T-helper 2 cell treated with Interferon-gamma antibody and Interleukin-4, amounts not matched to agents 5 μg/mL and 100 μg/mL, for 36 hours (primary cell): ENCODE data around the gene HCRT.
"Not testable (repeated sequence)": the region's sequence is repeated elsewhere in the genome, so short reads cannot be mapped to it uniquely, and the experiment has no call there.

Experiments used
- DNase-seq: peaks from one replicate; pipeline ENCODE4 v3.0.0; 2021; ENCODE audit warnings: low spot score
- H3K27ac Mint-ChIP-seq: one replicate; pipeline ENCODE4 v1.8.0; 2021; ENCODE audit warnings: mild to moderate bottlenecking, mixed read lengths
- H3K27me3 Mint-ChIP-seq: one replicate; pipeline ENCODE4 v1.8.0; 2021; ENCODE audit warnings: low read depth, mixed read lengths
- H3K36me3 Mint-ChIP-seq: one replicate; pipeline ENCODE4 v1.8.0; 2021; ENCODE audit warnings: low read depth, mixed read lengths
- H3K4me1 Mint-ChIP-seq: one replicate; pipeline ENCODE4 v1.8.0; 2021; ENCODE audit warnings: low read depth, mixed read lengths
- H3K4me3 Mint-ChIP-seq: one replicate; pipeline ENCODE4 v1.8.0; 2022; ENCODE audit warnings: mild to moderate bottlenecking, moderate library complexity, mixed read lengths
- H3K9me3 Mint-ChIP-seq: one replicate; pipeline ENCODE4 v1.8.0; 2021; ENCODE audit warnings: mixed read lengths

Gene HCRT

DNA sequence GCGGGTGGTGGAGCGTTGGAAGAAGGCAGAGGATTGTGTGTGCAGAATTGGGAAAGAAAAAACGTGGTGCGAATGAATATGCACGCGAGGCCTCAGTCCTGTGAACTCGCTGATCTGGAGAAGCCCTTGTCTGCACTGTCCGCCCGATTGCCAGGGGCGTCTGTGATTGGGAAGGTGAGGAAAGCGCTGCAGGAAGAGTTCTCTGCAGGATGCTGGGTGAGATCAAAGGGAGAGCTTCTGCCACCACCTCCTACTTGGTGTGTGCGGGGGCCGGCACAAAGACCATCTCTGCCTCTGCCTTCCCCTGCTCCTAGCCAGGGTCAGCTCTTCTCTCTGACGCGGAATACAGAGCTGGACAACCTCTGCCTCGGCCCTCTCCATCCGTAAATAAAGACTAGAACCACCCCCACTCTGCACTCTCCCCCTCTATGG, 29.6 kb downstream of the HCRT start:
- H3K4me1 Mint-ChIP-seq, result peaks cover 19% of the 10 kb centered on the region
- H3K4me3 Mint-ChIP-seq, result peak overlapping the region; percentile 85
- peak overlapping the region; percentile 73 for H3K27ac Mint-ChIP-seq
- H3K36me3 Mint-ChIP-seq, result peaks cover 8% of the 10 kb centered on the region
- H3K9me3 Mint-ChIP-seq, result no peaks in the 10 kb centered on the region
- H3K27me3 Mint-ChIP-seq, result no peaks in the 10 kb centered on the region
- no peak for DNase-seq

DNA sequence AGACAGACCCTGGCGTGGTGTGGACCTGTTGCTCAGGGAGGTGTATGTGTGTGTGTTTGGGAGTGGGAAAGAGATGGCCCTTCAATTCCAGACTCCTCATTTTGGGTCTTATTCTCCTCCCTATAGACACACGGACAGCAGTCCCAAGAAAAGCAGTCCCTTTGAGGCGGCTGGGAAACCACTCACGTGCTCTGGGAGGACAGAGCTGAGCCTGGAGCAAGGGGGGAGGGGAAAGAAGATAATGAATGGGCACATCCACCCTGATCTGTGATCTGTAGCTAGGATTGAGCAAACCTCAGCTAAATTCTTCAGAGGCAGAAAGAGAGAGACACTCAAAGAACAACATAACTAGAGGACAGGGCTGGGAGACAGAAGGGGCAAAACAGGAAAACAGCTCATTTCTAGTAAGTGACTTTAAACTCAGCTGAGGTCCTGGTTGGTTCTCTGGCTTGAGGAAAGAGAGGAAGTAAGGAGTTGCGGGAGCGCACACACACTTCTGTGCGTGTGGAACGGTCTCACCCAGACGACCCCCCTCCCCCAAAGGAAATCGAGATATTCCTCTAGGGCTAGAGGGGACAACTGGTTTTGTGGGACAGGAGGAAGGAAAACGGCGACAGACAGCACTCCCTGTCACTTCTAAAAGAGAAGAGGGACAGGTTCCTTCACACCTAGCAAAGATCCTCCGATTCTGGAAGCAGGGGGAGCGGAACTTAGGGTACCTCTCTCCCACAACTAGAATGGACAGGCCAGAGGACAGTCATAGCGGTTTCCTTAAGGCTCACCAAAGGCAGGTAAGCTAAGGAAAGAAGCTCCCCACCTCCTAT, 31.1 kb downstream of the HCRT start:
- peak overlapping the region; percentile 85 for H3K4me3 Mint-ChIP-seq
- peak overlapping the region; percentile 73 for H3K27ac Mint-ChIP-seq
- H3K4me1 Mint-ChIP-seq, result peaks cover 19% of the 10 kb centered on the region
- no peaks in the 10 kb centered on the region for H3K27me3 Mint-ChIP-seq
- DNase-seq, result no peak
- peaks cover 8% of the 10 kb centered on the region for H3K36me3 Mint-ChIP-seq
- no peaks in the 10 kb centered on the region for H3K9me3 Mint-ChIP-seq

DNA sequence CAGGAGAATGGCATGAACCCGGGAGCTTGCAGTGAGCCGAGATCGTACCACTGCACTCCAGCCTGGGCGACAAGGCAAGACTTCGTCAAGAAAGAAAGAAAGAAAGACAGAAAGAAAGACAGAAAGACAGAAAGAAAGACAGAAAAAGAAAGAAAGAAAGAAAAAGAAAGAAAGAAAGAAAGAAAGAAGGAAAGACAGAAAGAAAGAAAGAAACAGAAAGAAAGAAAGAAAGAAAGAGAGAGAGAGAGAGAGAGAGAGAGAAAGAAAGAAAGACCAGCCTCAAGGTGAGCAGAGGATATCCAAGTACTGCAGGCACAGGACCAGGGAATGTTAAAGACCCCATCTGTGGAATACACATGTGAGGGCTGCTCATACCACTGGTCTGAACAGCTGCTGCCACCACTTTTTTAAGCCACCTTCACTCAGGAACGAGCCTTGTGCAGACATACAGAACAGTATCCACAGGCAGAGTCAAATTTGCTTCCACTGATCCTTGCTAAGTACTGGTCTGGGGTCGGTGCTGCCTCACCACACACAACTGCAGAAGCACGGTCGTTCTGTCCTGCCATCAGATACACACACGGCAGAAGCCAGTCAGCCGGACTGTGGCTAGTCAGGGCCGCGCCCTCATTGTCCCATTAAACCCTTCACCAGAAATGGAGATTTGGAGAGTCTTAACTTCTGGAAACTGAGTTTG, 38.2 kb downstream of the HCRT start:
- peaks cover 6% of the 10 kb centered on the region for H3K4me1 Mint-ChIP-seq
- H3K4me3 Mint-ChIP-seq, result no peak overlapping the region
- no peaks in the 10 kb centered on the region for H3K27me3 Mint-ChIP-seq
- no peaks in the 10 kb centered on the region for H3K9me3 Mint-ChIP-seq
- peaks cover 7% of the 10 kb centered on the region for H3K36me3 Mint-ChIP-seq
- no peak for DNase-seq
- no peak overlapping the region for H3K27ac Mint-ChIP-seq

DNA sequence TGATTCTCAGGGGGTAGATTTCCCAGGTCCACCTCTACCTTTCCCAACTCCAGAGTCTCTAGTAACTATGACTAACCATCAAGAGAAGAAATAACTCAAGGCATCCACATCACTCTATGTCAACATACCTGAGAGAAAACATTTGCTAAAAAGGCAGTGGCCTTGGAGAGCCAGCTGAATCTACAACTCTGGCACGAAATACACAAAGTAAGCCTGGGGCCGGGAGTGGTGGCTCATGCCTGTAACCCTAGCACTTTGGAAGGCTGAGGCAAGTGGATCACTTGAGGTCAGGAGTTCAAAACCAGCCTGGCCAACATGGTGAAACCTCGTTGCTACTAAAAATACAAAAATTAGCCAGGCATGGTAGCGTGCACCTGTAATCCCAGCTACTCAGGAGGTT, 42.1 kb downstream of the HCRT start:
- not testable (repeated sequence) for DNase-seq, H3K27me3 Mint-ChIP-seq, H3K4me1 Mint-ChIP-seq, H3K9me3 Mint-ChIP-seq, H3K4me3 Mint-ChIP-seq, H3K27ac Mint-ChIP-seq
- peaks cover 18% of the 10 kb centered on the region for H3K36me3 Mint-ChIP-seq

DNA sequence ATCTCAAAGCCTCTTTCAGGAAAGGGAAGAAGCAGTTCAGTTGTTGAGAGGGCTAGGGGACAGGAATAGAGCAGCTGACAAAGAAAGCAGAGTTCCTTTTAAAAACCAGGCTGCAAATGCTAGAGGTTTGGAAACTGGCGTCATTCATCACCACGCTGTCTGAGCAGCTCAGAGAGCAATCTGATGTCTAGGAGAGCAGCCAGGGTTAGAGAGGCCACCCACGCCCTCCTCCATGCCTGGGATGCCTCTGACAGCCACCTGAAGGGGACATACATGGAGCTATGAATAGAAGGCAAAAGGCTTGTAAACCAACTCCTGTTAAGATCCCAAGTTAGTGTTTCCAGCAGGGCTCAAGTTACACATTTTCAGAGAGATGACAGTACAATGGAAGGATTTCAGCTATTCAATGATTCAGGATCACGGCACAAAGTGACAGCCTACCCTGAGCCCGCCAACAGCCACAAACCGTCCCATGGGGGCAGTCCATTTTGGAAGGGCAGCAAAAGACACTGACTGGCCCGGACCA, 42.8 kb downstream of the HCRT start:
- no peak overlapping the region for H3K27ac Mint-ChIP-seq
- peaks cover 4% of the 10 kb centered on the region for H3K4me1 Mint-ChIP-seq
- H3K9me3 Mint-ChIP-seq, result no peaks in the 10 kb centered on the region
- H3K4me3 Mint-ChIP-seq, result no peak overlapping the region
- peaks cover 18% of the 10 kb centered on the region for H3K36me3 Mint-ChIP-seq
- H3K27me3 Mint-ChIP-seq, result no peaks in the 10 kb centered on the region
- no peak for DNase-seq

DNA sequence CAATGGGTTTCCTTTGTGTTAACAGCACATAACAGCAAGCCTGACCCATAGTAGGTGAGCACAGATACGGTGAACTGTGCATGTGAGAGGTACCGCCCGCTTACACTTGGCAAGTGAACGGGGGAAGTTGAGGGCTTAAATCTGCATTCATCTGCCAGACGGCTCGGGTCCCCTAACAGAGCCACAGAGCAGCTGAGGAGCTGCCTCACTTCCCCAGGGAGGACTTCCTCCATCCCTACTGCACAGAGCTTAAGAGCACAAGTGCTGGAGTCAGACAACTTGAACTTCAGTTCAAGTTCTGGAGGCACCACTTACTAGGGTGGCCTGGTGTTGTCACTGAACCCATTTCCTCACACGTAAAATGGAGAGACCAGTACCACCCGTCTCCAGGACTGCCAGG, 43.9 kb downstream of the HCRT start:
- H3K4me1 Mint-ChIP-seq, result peaks cover 2% of the 10 kb centered on the region
- DNase-seq, result no peak
- peaks cover 17% of the 10 kb centered on the region for H3K36me3 Mint-ChIP-seq
- no peaks in the 10 kb centered on the region for H3K27me3 Mint-ChIP-seq
- H3K9me3 Mint-ChIP-seq, result no peaks in the 10 kb centered on the region
- H3K27ac Mint-ChIP-seq, result no peak overlapping the region
- no peak overlapping the region for H3K4me3 Mint-ChIP-seq

DNA sequence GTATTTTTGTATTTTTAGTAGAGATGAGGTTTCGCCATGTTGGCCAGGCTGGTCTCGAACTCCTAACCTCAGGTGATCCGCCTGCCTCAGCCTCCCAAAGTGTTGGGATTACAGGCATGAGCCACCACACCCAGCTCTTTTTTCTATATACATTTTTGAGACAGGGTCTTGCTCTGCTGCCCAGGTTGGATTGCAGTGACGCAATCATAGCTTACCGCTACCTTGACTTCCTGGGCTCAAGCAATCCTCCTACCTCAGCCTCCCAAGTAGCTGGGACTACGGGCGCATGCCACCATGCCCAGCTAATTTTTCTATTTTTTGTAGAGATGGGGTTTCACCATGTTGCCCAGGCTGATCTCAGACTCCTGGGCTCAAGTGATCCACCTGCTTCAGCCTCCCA, 44.6 kb downstream of the HCRT start:
- not testable (repeated sequence) for H3K9me3 Mint-ChIP-seq, H3K4me3 Mint-ChIP-seq, H3K4me1 Mint-ChIP-seq, H3K27ac Mint-ChIP-seq, H3K27me3 Mint-ChIP-seq, DNase-seq
- H3K36me3 Mint-ChIP-seq, result peaks cover 18% of the 10 kb centered on the region

DNA sequence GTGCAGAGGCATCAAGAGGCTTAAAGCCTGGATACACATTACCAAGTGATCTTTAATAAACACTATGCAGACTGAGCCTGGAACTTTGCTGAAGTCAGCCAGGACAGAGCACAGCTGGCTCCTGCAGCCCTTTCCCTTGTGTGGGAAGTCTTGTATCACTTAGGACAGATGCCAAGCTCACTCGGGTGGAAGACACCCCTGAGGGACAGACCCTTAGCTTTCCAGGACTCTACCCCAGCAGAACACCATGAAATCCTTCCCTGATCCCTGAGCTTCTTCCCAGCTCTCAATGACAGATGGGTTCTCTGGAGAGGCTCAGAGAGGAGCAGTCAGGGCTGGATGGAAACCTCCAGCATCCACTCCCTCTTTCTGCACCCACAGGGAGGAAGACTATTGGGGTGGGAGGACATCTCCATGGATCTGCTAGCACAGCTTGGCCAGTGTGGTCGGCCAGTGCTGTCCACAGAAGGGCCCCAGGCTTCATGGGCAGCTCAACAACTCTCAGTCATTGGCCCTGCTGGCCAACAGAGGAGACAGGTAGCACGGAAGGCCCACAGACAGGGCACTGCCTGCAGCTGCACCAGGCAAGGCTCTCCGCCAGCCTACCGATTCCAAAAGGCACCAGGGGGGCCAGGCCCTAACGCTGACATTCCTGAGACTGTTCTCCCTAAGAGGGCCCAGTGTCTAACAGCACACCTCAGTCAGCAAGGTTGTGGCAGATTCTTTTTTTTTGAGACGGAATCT, 46.3 kb downstream of the HCRT start:
- H3K4me3 Mint-ChIP-seq, result no peak overlapping the region
- no peak overlapping the region for H3K27ac Mint-ChIP-seq
- no peaks in the 10 kb centered on the region for H3K27me3 Mint-ChIP-seq
- DNase-seq, result no peak
- peaks cover 9% of the 10 kb centered on the region for H3K4me1 Mint-ChIP-seq
- H3K36me3 Mint-ChIP-seq, result peaks cover 16% of the 10 kb centered on the region
- H3K9me3 Mint-ChIP-seq, result no peaks in the 10 kb centered on the region

DNA sequence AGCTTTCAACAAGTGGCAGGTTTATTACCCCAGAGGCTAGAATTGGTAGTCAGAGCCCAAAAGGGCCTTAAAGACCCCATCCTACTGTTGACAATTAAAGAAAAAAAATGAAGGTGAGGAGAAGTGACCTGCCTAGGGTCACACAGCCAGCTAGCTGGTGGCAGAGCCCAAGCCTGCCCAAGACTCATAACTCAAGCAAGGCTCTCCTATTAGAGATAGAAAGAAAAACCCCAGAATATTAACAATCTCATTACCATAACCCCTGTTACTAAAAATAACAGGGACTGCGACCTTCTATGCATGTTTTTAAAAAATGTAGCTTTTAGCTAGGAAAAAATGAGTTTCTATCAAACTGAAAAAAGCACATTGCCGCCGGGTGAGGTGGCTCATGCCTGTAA, 48.6 kb downstream of the HCRT start:
- Mint-ChIP-seq H3K27ac (no peak overlapping the region), H3K4me3 (no peak overlapping the region)

DNA sequence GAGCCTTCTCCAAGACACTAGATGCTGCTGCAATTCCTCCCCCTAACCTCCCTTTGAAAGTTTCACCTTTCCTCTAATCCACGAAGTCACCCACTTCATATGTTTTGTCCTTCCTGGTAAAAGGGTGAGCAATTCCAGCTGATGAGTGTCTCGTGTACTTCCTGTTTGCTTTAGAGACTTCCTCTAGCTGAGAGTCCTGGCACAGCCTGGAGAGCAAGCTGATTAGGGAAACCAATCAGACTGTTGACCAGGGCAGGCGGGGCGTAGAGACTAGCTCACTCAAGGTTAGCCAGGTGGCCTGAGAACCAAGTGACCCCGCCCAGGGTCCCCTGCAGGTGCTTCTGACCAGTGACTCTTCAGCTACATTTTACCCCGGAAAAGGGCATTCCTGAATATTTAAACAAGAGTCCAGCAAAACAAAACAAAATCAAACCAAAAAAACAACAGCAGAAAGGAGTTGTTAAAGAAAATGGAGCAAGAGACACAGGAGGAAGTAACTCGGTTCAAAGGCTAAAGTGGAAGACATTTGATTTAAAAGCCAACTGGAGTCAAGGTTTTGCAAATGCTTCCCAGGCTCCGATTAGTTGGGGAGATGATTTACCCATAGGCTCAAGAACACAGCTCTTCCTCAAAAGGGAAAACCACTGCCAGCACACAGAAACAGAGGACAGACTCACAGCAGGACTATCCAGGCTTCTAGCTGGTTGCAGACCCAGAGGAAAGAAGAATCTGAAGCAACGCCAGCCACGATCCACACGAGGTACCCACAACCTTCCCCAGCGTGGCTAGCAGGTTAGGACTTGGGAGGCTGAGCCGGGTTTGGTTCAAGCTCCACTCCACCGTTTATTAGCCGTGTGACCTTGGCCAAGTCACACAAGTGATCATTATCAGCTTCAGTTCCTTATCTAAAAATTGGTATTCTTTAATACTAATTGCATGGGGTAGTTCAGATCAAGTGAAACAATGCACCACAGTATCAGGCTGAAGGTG, 49.3 kb downstream of the HCRT start:
- Mint-ChIP-seq H3K27ac (peak overlapping the region; percentile 5), H3K9me3 (no peaks in the 10 kb centered on the region), H3K4me1 (peaks cover 24% of the 10 kb centered on the region), H3K36me3 (peaks cover 16% of the 10 kb centered on the region), H3K4me3 (no peak overlapping the region), H3K27me3 (no peaks in the 10 kb centered on the region)
- DNase-seq, result no peak

More for the DNA sequence above, 48.6 kb downstream of the HCRT start:
- DNase-seq, result no peak
- peaks cover 22% of the 10 kb centered on the region for H3K4me1 Mint-ChIP-seq
- peaks cover 19% of the 10 kb centered on the region for H3K36me3 Mint-ChIP-seq
- H3K9me3 Mint-ChIP-seq, result no peaks in the 10 kb centered on the region
- no peaks in the 10 kb centered on the region for H3K27me3 Mint-ChIP-seq

DNA sequence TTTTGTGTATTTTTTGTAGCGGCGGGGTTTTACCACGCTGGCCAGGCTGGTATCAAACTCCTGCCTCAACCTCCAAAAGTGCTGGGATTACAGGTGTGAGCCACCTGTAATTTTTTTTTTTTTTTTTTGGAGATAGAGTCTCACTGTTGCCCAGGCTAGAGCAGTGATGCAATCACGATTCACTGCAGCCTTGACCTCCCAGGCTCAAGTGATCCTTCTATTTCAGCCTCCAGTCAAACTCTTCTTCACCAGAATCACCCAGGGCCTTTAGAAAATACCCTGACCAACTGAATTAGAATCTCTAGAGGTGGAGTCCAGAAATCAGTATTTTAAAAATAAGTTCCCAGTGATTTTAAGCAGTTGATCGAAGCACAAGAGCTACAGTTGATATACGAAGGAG, 50.1 kb downstream of the HCRT start:
- H3K9me3 Mint-ChIP-seq, result no peaks in the 10 kb centered on the region
- no peak for DNase-seq
- H3K4me1 Mint-ChIP-seq, result peaks cover 24% of the 10 kb centered on the region
- H3K27me3 Mint-ChIP-seq, result no peaks in the 10 kb centered on the region
- no peak overlapping the region for H3K4me3 Mint-ChIP-seq
- peaks cover 21% of the 10 kb centered on the region for H3K36me3 Mint-ChIP-seq
- H3K27ac Mint-ChIP-seq, result no peak overlapping the region
